ENCODE results near the gene NMNAT2. TPM values are rescaled to one million over a fixed set of nuclear protein-coding genes. Genes with fewer than 3 reads are reported as not detected.

The NMNAT2 gene
- total RNA-seq, 3 donors from 2014 or later, result 0.29 to 2.4 (median 1.6) TPM

- Histone ChIP-seq H3K36me3 (no peaks in the 10 kb centered on the region), H3K9me3 (no peaks in the 10 kb centered on the region), H3K4me1 (no peaks in the 10 kb centered on the region), H3K27me3 (no peaks in the 10 kb centered on the region), H3K4me3 (no peak overlapping the region), H3K27ac (peak overlapping the region in 1 of 2 donors; percentile 50)
- intact Hi-C loops (cut with DNase I; ENCODE audit: low total_unique reads), result no loop called here
- TF ChIP-seq CTCF (IDR thresholded peaks at IDR 0.05), result no peak
- TF ChIP-seq POLR2A (IDR thresholded peaks at IDR 0.05), result no peak
- no peak for TF ChIP-seq POLR2AphosphoS5 (IDR thresholded peaks at IDR 0.05)
- no peak for DNase-seq (ENCODE audit: low spot score in 2 of 2)
Observed at GRCh38 chr1:183303323-183303645, 114.9 kb downstream of the NMNAT2 start.

- Histone ChIP-seq H3K27me3 (no peaks in the 10 kb centered on the region), H3K4me1 (no peaks in the 10 kb centered on the region), H3K27ac (peak overlapping the region; percentile 12 to 50), H3K4me3 (no peak overlapping the region), H3K36me3 (no peaks in the 10 kb centered on the region), H3K9me3 (no peaks in the 10 kb centered on the region)
- DNase-seq (ENCODE audit: low spot score in 2 of 2), result no peak
- intact Hi-C loops (cut with DNase I; ENCODE audit: low total_unique reads), result no loop called here
- TF ChIP-seq POLR2A (IDR thresholded peaks at IDR 0.05), result no peak
- TF ChIP-seq CTCF (IDR thresholded peaks at IDR 0.05), result no peak
- no peak for TF ChIP-seq POLR2AphosphoS5 (IDR thresholded peaks at IDR 0.05)
Observed at GRCh38 chr1:183302452-183303322, 115.5 kb downstream of the NMNAT2 start.

- no peak overlapping the region for H3K27ac ChIP-seq
- no peak overlapping the region for H3K4me3 ChIP-seq
- H3K9me3 ChIP-seq, result no peaks in the 10 kb centered on the region
- no peaks in the 10 kb centered on the region for H3K27me3 ChIP-seq
- no peaks in the 10 kb centered on the region for H3K36me3 ChIP-seq
- H3K4me1 ChIP-seq, result no peaks in the 10 kb centered on the region
- DNase-seq (ENCODE audit: low spot score in 2 of 2), result no peak
- TF ChIP-seq CTCF (IDR thresholded peaks at IDR 0.05) (no peak), POLR2A (IDR thresholded peaks at IDR 0.05) (no peak), POLR2AphosphoS5 (IDR thresholded peaks at IDR 0.05) (no peak)
- intact Hi-C loops (cut with DNase I; ENCODE audit: low total_unique reads), result no loop called here
Observed at GRCh38 chr1:183301239-183301638, 116.9 kb downstream of the NMNAT2 start.

GRCh38 chr1:183300828-183301227, 117.4 kb downstream of the NMNAT2 start:
- Histone ChIP-seq H3K9me3 (no peaks in the 10 kb centered on the region), H3K36me3 (no peaks in the 10 kb centered on the region), H3K4me3 (no peak overlapping the region), H3K27me3 (no peaks in the 10 kb centered on the region), H3K27ac (no peak overlapping the region), H3K4me1 (no peaks in the 10 kb centered on the region)
- intact Hi-C loops (cut with DNase I; ENCODE audit: low total_unique reads), result no loop called here
- no peak for TF ChIP-seq POLR2A (IDR thresholded peaks at IDR 0.05)
- no peak for TF ChIP-seq POLR2AphosphoS5 (IDR thresholded peaks at IDR 0.05)
- TF ChIP-seq CTCF (IDR thresholded peaks at IDR 0.05), result no peak
- no peak for DNase-seq (ENCODE audit: low spot score in 2 of 2)

- no peaks in the 10 kb centered on the region for H3K4me1 ChIP-seq
- no peaks in the 10 kb centered on the region for H3K36me3 ChIP-seq
- no peak overlapping the region for H3K4me3 ChIP-seq
- no peaks in the 10 kb centered on the region for H3K27me3 ChIP-seq
- TF ChIP-seq POLR2AphosphoS5 (IDR thresholded peaks at IDR 0.05) (no peak), POLR2A (IDR thresholded peaks at IDR 0.05) (no peak), CTCF (IDR thresholded peaks at IDR 0.05) (no peak)
- intact Hi-C loops (cut with DNase I; ENCODE audit: low total_unique reads), result no loop called here
- no peak for DNase-seq (ENCODE audit: low spot score in 2 of 2)
- H3K27ac ChIP-seq, result no peak overlapping the region
- H3K9me3 ChIP-seq, result no peaks in the 10 kb centered on the region
Observed at GRCh38 chr1:183300395-183300794, 117.8 kb downstream of the NMNAT2 start.
